Liver (tissue), 3 donors: ENCODE measurements around the gene PLPPR2.
A peak's percentile ranks its signal among the peaks of the same experiment; 100 is the strongest.

Experiments used
- CTCF ChIP-seq: fragments of 150-350 bp; IDR thresholded peaks from 2 replicates; pipeline ENCODE4 v1.5.1; 2017; ENCODE audit warnings: improper control_type of control experiment, low read depth, low read length; ENCODE audit not compliant: missing input control
- EGR1 ChIP-seq, 2 donors: IDR thresholded peaks; 2 replicates each; pipeline ENCODE4 v1.6.1; 2016 to 2018; ENCODE audit warnings: antibody characterized with exemption in 2 of 2, low read depth in 2 of 2
- JUND ChIP-seq, 2 donors: IDR thresholded peaks; 2 replicates each; pipeline ENCODE4 v1.6.1; 2016; ENCODE audit warnings: antibody characterized with exemption in 2 of 2
- MAX ChIP-seq: IDR thresholded peaks from 2 replicates; pipeline ENCODE4 v1.6.1; 2016; ENCODE audit warnings: antibody characterized with exemption
- NR2F2 ChIP-seq: IDR thresholded peaks from 2 replicates; pipeline ENCODE4 v1.6.1; 2016; ENCODE audit warnings: antibody characterized with exemption
- RAD21 ChIP-seq, 2 donors: IDR thresholded peaks; 2 replicates each; pipeline ENCODE4 v1.6.1; 2016; ENCODE audit warnings: antibody characterized with exemption in 2 of 2, mild to moderate bottlenecking in 2 of 2
- REST ChIP-seq: IDR thresholded peaks from 2 replicates; pipeline ENCODE4 v1.6.1; 2016; ENCODE audit warnings: antibody characterized with exemption, mild to moderate bottlenecking
- SP1 ChIP-seq: IDR thresholded peaks from 2 replicates; pipeline ENCODE4 v1.6.1; 2018; ENCODE audit warnings: antibody characterized with exemption, mild to moderate bottlenecking
- TAF1 ChIP-seq: conservative IDR thresholded peaks from 2 replicates; pipeline ENCODE4 v1.6.1; 2016; ENCODE audit warnings: antibody characterized with exemption, mild to moderate bottlenecking
- donor health status: healthy.
- donor health status: healthy.

GRCh38 chr19:11378319-11379189 is 23.3 kb downstream of the PLPPR2 start:
- peak; percentile 41 for TF ChIP-seq CTCF
- no peak for TF ChIP-seq SP1
- peak; percentile 41 to 71 for TF ChIP-seq RAD21 (IDR thresholded peaks at IDR 0.05)
- TF ChIP-seq NR2F2, result no peak
- no peak for TF ChIP-seq REST
- peak in 1 of 2 donors; percentile 81 for TF ChIP-seq JUND (IDR thresholded peaks at IDR 0.05)
- no peak for TF ChIP-seq TAF1
- no peak for TF ChIP-seq EGR1 (IDR thresholded peaks at IDR 0.05; ENCODE audit: low read depth in 2 of 2)
- no peak for TF ChIP-seq MAX
